Airway epithelial cell (primary cell): ENCODE data around the gene ZNF799. TPM values are rescaled to one million over a fixed set of nuclear protein-coding genes. Genes with fewer than 3 reads are reported as not detected.

Source experiments
- total RNA-seq: library from RNA; depleted of rRNA; stranded (reverse); fragments of >200 nt; gene quantifications from 2 replicates; pipeline ENCODE4 v1.2.3, GENCODE V29; 2015

Gene ZNF799
- 1.6 and 2.6 TPM in 2 replicates for total RNA-seq

GRCh38 chr19:12400633-12401502 lies at the start of gene ZNF799:
TSS of gene ZNF799 (minus strand) at chr19:12401271. CDS start at chr19:12401070, 201 bp downstream.

GRCh38 chr19:12440541-12441316 lies 39.7 kb upstream of the ZNF799 start, which contains the start of gene ZNF443:
TSS of gene ZNF443 (minus strand) at chr19:12441021. CDS start at chr19:12440914, 107 bp downstream.

GRCh38 chr19:12365236-12366162 lies 35.6 kb downstream of the ZNF799 start, which contains the start of gene ZNF442:
TSS of gene ZNF442 (minus strand) at chr19:12365683. CDS start at chr19:12363631, 2,052 bp downstream.

Other genes with a start within 250 kb of the ZNF799 start
- 3.0 and 6.2 TPM in 2 replicates for gene ZNF625, start 244.5 kb downstream of the ZNF799 start, total RNA-seq
- 1.4 and 2.5 TPM in 2 replicates for gene ZNF136, start 238.2 kb downstream of the ZNF799 start, total RNA-seq
- 2.8 and 4.6 TPM in 2 replicates for gene ZNF44, start 106.4 kb downstream of the ZNF799 start, total RNA-seq
- gene ZNF563, start 67.6 kb downstream of the ZNF799 start, total RNA-seq, result 1.5 and 3.2 TPM in 2 replicates
- 0.37 and 0.56 TPM in 2 replicates for gene ZNF442, start 35.6 kb downstream of the ZNF799 start, total RNA-seq
- gene ZNF443, start 39.8 kb upstream of the ZNF799 start, total RNA-seq, result 1.6 and 1.7 TPM in 2 replicates
- 0.23 and 0.56 TPM in 2 replicates for gene ZNF709, start 83.5 kb upstream of the ZNF799 start, total RNA-seq
- 2.3 and 3.7 TPM in 2 replicates for gene ZNF564, start 150.2 kb upstream of the ZNF799 start, total RNA-seq
- gene ZNF490, start 209.5 kb upstream of the ZNF799 start, total RNA-seq, result 3.0 and 4.3 TPM in 2 replicates
- gene ZNF791, start 209.6 kb upstream of the ZNF799 start, total RNA-seq, result 9.0 and 9.2 TPM in 2 replicates